SH-SY5Y (cell line): ENCODE data around the gene GRID2.

Experiments
- GATA2 ChIP-seq: IDR thresholded peaks from 2 replicates; pipeline ENCODE4 v1.6.1; 2011; ENCODE audit warnings: mild to moderate bottlenecking, low read depth, low read length
- GATA3 ChIP-seq: IDR thresholded peaks from 2 replicates; pipeline ENCODE4 v1.6.1; 2011; ENCODE audit warnings: low read depth, mild to moderate bottlenecking, low read length, moderate library complexity

Gene GRID2

GRCh38 chr4:93317057-93317456 is 1013.3 kb downstream of the GRID2 start:
- no peak for TF ChIP-seq GATA2
- no peak for TF ChIP-seq GATA3

GRCh38 chr4:93317561-93317960 is 1013.8 kb downstream of the GRID2 start:
- TF ChIP-seq GATA3 (no peak), GATA2 (no peak)

- TF ChIP-seq GATA2 (no peak), GATA3 (no peak)
Measured at GRCh38 chr4:93319041-93319440, 1015.3 kb downstream of the GRID2 start.

DNA sequence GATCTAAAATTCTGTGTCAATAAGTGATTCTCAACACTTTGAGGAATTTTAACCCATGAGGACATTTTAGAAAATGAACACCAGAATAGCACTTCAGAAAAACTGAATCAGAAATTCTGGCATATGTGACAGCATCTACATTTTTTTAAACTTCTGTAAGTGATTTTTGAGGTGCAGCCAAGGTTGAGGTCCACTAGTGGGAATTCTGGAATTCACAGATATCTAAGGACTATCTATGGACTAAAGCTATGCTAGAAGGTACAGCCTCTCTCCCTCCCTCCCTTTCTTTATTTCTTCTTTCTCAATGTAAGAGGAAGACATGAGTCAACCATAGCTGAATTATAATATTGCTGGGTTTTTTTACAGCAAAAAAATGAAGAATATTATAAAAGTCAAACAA is 1016.6 kb downstream of the GRID2 start:
- no peak for TF ChIP-seq GATA2
- TF ChIP-seq GATA3, result no peak

GRCh38 chr4:93327346-93327745 is 1023.6 kb downstream of the GRID2 start:
- TF ChIP-seq GATA2 (no peak), GATA3 (no peak)

- TF ChIP-seq GATA2 (no peak), GATA3 (no peak)
Measured at GRCh38 chr4:93334003-93334402, 1030.2 kb downstream of the GRID2 start.

DNA sequence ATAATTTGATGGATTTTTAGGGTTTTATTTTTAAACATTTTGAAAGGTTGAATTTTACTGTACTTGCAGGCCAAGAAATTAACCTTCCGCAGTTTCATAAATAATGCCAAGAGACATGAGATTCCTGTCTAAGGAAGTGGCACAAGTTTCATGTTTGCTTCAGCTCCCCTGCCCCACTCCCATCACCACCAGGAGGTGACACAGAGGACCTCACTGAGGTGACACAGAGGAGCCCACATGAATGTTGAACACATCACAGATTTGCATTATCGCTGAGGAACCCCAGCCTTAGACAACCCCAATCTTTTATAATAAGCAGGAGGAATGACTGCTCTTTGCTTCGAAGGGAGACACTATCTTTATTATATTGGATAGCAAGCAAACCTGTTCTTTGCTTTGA is 1033.4 kb downstream of the GRID2 start:
- TF ChIP-seq GATA3 (no peak), GATA2 (no peak)

DNA sequence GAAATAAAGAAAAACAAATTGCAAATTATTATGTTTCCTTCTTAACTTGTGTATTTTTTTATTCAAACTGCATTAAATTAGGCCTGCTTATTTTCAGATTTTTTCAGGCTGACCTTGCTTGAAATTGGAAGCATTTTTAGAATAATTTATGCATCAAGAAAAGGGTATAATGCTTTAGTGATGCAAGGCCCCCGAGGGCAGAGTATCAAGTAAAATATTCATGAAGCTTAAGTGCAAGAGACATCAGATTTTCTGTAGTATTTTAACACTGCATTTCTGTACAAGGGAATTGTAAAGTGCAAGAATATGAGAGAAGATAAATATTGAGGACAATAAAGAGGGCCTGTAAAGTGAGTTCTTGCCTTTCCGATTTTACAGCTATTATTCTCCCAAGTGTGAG is 1039.0 kb downstream of the GRID2 start:
- no peak for TF ChIP-seq GATA2
- TF ChIP-seq GATA3, result no peak

GRCh38 chr4:93346840-93347239 is 1043.1 kb downstream of the GRID2 start:
- TF ChIP-seq GATA3 (no peak), GATA2 (no peak)

DNA sequence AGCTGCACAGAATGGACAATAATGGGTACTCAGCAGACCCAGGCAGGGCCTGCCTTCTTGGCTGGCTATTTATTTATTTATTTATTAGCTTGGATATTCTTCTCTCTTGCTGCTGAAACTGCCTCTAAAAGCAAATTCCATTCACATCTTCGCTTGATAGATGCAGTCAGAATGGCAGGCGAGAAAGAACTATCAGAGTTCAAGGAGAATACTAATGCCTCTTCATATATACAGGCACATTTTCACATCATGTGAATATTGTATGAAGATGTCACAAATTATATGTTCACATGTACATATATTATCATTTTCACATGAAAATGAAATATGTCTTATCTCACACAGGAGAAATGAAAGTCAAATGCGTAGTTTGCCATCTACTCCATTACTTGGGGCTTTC is 1045.1 kb downstream of the GRID2 start:
- no peak for TF ChIP-seq GATA2
- no peak for TF ChIP-seq GATA3

GRCh38 chr4:93351846-93352245 is 1048.1 kb downstream of the GRID2 start:
- no peak for TF ChIP-seq GATA3
- TF ChIP-seq GATA2, result no peak

DNA sequence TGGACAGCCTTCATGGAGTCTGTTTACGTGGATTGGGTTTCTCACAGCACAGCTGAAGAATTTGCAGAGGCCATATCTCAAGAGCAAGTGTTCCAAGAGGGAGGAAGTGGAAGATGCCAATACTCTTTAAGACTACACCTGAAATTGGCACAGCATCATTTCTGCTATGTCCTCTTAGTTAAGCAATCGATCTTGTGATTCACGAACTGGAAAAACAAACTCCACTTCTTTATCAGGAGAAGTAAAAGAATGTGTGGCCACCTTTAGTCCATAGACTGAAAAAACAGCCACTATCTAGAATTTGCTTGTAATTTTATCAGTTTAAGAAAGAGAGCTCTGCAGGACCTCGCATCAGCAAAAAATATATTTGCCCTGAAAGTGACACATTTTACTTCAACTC is 1051.6 kb downstream of the GRID2 start:
- TF ChIP-seq GATA3 (no peak), GATA2 (no peak)

GRCh38 chr4:93359586-93359985 is 1055.8 kb downstream of the GRID2 start:
- TF ChIP-seq GATA3, result no peak
- TF ChIP-seq GATA2, result no peak

- no peak for TF ChIP-seq GATA3
Measured at GRCh38 chr4:93368968-93369367, 1065.2 kb downstream of the GRID2 start.

DNA sequence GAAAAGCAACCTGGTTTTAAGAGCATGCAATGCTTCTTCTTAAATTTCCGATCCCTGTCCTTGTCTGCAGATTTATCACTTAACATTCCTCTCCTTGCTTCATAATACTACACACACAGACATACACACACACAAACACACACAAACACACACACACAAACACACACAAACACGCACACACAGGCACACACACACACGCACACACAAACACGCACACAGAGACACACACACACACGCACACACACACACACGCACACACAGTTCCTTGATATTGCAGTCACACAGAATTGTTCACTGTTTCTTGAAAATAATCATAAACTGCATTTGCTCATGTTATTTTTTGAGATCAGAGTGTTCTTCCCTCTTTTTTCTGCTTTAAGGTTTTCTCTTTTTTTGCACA is 1066.5 kb downstream of the GRID2 start:
- TF ChIP-seq GATA2 (no peak), GATA3 (no peak)
